Ovary (tissue), 3 donors: ENCODE measurements around the gene MAGEA4.

ENCODE experiments used
- CTCF ChIP-seq, 3 donors: fragments of 450-650 bp in 2 of 3; fragments of 200-600 bp in 1 of 3; IDR thresholded peaks; one replicate each; pipeline versions ENCODE4 v1.5.1 to v1.8.0; 2016 to 2022; ENCODE audit warnings: antibody characterized with exemption in 3 of 3, mild to moderate bottlenecking in 1 of 3
- POLR2A ChIP-seq: fragments of 450-650 bp; IDR thresholded peaks from one replicate; pipeline ENCODE4 v1.6.1; 2017; ENCODE audit warnings: antibody characterized with exemption, mild to moderate bottlenecking, moderate library complexity
- donor health status: DM: no; HTN: no; CAD: no.

GRCh38 chrX:151912780-151913179 lies at the start of gene MAGEA4:
- no peak for TF ChIP-seq POLR2A
- no peak for TF ChIP-seq CTCF (IDR thresholded peaks at IDR 0.05)
